ENCODE data around the gene CAP1.

Gene CAP1

GRCh38 chr1:40102896-40103295 lies 62.4 kb downstream of the CAP1 start:
- Histone ChIP-seq H3K4me3 (ENCODE audit: low read length, poor library complexity, severe bottlenecking) (no peak overlapping the region), H4K20me1 (ENCODE audit: insufficient read depth, low read length, poor library complexity, severe bottlenecking) (no peaks in the 10 kb centered on the region), H3K9me2 (replicated peaks; ENCODE audit: low read depth, low read length) (no peaks in the 10 kb centered on the region), H2AFZ (ENCODE audit: low read length) (no peak overlapping the region), H3K9ac (ENCODE audit: low read depth, low read length, poor library complexity, severe bottlenecking) (no peak overlapping the region), H3F3A (ENCODE audit: low read depth) (no peaks in the 10 kb centered on the region), H3K9me3 (ENCODE audit: insufficient read depth, low read depth, low read length) (no peaks in the 10 kb centered on the region), H3K4me2 (ENCODE audit: low read depth, low read length, poor library complexity, severe bottlenecking) (no peak overlapping the region), H3K36me3 (ENCODE audit: insufficient read depth, low read length) (no peaks in the 10 kb centered on the region), H3K27me3 (ENCODE audit: insufficient read depth, low read length, poor library complexity, severe bottlenecking) (no peaks in the 10 kb centered on the region), H3K79me2 (ENCODE audit: insufficient read depth, low read length) (no peaks in the 10 kb centered on the region), H3K4me1 (ENCODE audit: insufficient read depth, low read length, poor library complexity, severe bottlenecking) (no peaks in the 10 kb centered on the region)
- TF ChIP-seq EZH2phosphoT487 (IDR thresholded peaks at IDR 0.05; ENCODE audit: borderline replicate concordance) (no peak), CTCF (conservative IDR thresholded peaks at IDR 0.05; ENCODE audit: low read length) (no peak)

GRCh38 chr1:40105028-40105427 lies 64.5 kb downstream of the CAP1 start:
- Histone ChIP-seq H3K9me2 (replicated peaks; ENCODE audit: low read depth, low read length) (no peaks in the 10 kb centered on the region), H3K4me2 (ENCODE audit: low read depth, low read length, poor library complexity, severe bottlenecking) (no peak overlapping the region), H3F3A (ENCODE audit: low read depth) (no peaks in the 10 kb centered on the region), H3K27me3 (ENCODE audit: insufficient read depth, low read length, poor library complexity, severe bottlenecking) (peaks cover 5% of the 10 kb centered on the region), H3K4me3 (ENCODE audit: low read length, poor library complexity, severe bottlenecking) (no peak overlapping the region), H3K79me2 (ENCODE audit: insufficient read depth, low read length) (no peaks in the 10 kb centered on the region), H3K9ac (ENCODE audit: low read depth, low read length, poor library complexity, severe bottlenecking) (no peak overlapping the region), H2AFZ (ENCODE audit: low read length) (no peak overlapping the region), H3K4me1 (ENCODE audit: insufficient read depth, low read length, poor library complexity, severe bottlenecking) (no peaks in the 10 kb centered on the region), H3K36me3 (ENCODE audit: insufficient read depth, low read length) (no peaks in the 10 kb centered on the region), H4K20me1 (ENCODE audit: insufficient read depth, low read length, poor library complexity, severe bottlenecking) (no peaks in the 10 kb centered on the region), H3K9me3 (ENCODE audit: insufficient read depth, low read depth, low read length) (peaks cover under 1% of the 10 kb centered on the region; the same call in 1 of the 2 replicates)
- TF ChIP-seq CTCF (conservative IDR thresholded peaks at IDR 0.05; ENCODE audit: low read length) (no peak), EZH2phosphoT487 (IDR thresholded peaks at IDR 0.05; ENCODE audit: borderline replicate concordance) (no peak)

DNA sequence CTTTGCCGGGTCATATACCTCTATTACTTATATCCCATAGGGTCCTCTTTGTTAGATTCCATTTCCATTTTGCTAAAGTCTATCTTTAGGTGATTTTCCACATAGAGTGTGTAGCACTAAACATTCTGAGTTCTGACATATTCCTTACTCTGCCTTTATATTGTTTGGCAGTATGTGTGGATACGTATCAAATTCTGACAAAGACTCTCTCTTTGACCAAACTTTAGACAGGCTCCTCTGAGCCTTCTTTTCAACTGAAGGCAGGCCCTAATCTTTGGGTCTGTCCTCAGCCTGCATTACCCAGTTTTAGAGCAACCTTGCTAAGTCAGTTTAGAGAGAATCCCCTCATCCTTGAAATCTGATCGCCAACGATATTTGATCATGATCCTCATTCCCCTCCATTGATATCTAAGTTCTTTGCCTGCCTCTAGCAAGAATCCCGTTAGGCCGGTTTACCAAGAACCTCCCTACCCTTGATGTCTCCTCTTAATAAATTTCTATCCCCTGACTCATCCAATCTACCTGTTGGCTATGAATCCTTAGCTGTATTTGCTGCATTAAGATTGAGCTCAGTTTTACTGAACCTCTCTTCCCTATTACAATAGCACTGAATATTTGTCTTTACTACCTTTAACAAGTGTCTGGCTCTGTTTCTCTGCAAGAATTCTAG lies 66.9 kb downstream of the CAP1 start:
- TF ChIP-seq EZH2phosphoT487 (IDR thresholded peaks at IDR 0.05; ENCODE audit: borderline replicate concordance) (no peak), CTCF (conservative IDR thresholded peaks at IDR 0.05; ENCODE audit: low read length) (no peak)
- Histone ChIP-seq H3K4me1 (ENCODE audit: insufficient read depth, low read length, poor library complexity, severe bottlenecking) (no peaks in the 10 kb centered on the region), H3K9me3 (ENCODE audit: insufficient read depth, low read depth, low read length) (peaks cover 8% of the 10 kb centered on the region; the same call in 1 of the 2 replicates), H4K20me1 (ENCODE audit: insufficient read depth, low read length, poor library complexity, severe bottlenecking) (no peaks in the 10 kb centered on the region), H3K36me3 (ENCODE audit: insufficient read depth, low read length) (no peaks in the 10 kb centered on the region), H3K27me3 (ENCODE audit: insufficient read depth, low read length, poor library complexity, severe bottlenecking) (peaks cover 5% of the 10 kb centered on the region), H3K9me2 (replicated peaks; ENCODE audit: low read depth, low read length) (no peaks in the 10 kb centered on the region), H3K79me2 (ENCODE audit: insufficient read depth, low read length) (no peaks in the 10 kb centered on the region), H3K9ac (ENCODE audit: low read depth, low read length, poor library complexity, severe bottlenecking) (no peak overlapping the region), H2AFZ (ENCODE audit: low read length) (no peak overlapping the region), H3K4me3 (ENCODE audit: low read length, poor library complexity, severe bottlenecking) (no peak overlapping the region), H3K4me2 (ENCODE audit: low read depth, low read length, poor library complexity, severe bottlenecking) (no peak overlapping the region), H3F3A (ENCODE audit: low read depth) (no peaks in the 10 kb centered on the region)
